Measurements from ENCODE around the gene FBXO47. TPM values are rescaled to one million over a fixed set of nuclear protein-coding genes. Genes with fewer than 3 reads are reported as not detected.

Gene FBXO47
- total and polyA plus RNA-seq, 9 of the 15 experiments (the other 6 are each of a cell fraction or from before 2014, with no cell fraction given): not detected

DNA sequence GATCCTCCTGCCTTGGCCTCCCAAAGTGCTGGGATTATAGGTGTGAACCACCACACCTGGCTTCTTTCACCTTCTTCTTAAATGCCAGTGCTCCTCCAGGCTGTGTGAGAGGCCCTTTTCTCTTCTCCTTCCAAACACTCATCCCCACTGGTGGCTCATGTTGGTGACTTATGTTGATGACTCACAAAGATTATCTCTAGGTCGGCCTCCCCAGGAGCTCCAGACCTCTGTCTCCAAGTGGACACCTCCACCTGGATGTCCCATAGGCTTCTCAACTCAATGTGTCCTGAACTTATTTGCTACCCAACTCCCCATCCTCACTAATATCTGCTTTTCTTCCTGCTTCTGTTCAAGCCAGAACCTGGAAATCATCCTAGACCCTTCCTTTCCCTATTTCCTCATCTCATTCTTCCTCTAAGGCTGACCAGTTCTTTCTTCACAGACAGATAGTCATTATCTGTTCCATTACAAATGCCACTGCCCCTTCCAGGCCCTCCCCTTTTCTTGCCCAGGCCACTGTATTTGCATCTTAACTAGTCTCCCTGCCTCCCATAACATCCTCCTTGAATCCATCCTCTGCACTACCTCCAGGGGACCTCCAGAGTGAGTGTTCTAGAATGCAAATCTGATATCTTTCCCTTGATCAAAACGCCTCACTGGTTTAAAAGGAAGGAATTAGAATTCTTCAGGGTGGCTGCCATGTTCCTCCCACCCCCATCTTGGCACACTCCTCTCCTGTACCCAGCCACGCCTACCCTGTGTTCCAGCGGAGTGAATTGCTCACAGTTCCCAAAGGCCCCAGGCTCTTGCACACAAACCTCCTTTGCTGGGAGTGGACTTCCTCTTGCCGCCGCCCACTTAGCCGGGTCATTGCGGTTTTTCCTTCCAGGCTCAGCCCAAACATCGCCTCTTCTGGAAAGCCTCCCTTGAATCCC, 34.8 kb upstream of the FBXO47 start (continued):
- TF ChIP-seq SREBF2 (CRISPR knock-in tag; IDR thresholded peaks at IDR 0.05) (0 out of 2 replicates have a peak, but pooled peaks have one; percentile 27), CBX2 (IDR thresholded peaks at IDR 0.05; ENCODE audit: insufficient read depth, low read length, poor library complexity, severe bottlenecking) (no peak), MAFF (IDR thresholded peaks at IDR 0.05; ENCODE audit: low read length) (no peak), MCM5 (IDR thresholded peaks at IDR 0.05; ENCODE audit: low read depth) (no peak), SIN3A (IDR thresholded peaks at IDR 0.05; ENCODE audit: borderline replicate concordance in 2 of 2, control insufficient read depth in 1 of 2, low read depth in 2 of 2, low read length in 2 of 2) (no peak), XRCC4 (IDR thresholded peaks at IDR 0.05; ENCODE audit: extremely low read depth, insufficient read depth, insufficient read length) (no peak), CHD1 (IDR thresholded peaks at IDR 0.05; ENCODE audit: low read length) (no peak), NFXL1 (CRISPR knock-in tag; IDR thresholded peaks at IDR 0.05) (no peak), PRPF4 (IDR thresholded peaks at IDR 0.05; ENCODE audit: insufficient read depth, low read depth, low read length, poor library complexity, severe bottlenecking) (no peak), NR1H2 (CRISPR knock-in tag; IDR thresholded peaks at IDR 0.05) (no peak), NFATC3 (IDR thresholded peaks at IDR 0.05) (no peak), GATAD2B (IDR thresholded peaks at IDR 0.05; ENCODE audit: borderline replicate concordance) (no peak), NR2C1 (IDR thresholded peaks at IDR 0.05) (no peak), NR2C1 (tag; IDR thresholded peaks at IDR 0.05) (no peak), EGR1 (conservative IDR thresholded peaks at IDR 0.05) (peak; percentile 72), POLR2AphosphoS5 (IDR thresholded peaks at IDR 0.05; ENCODE audit: control insufficient read depth, insufficient read depth, low read depth, low read length) (no peak), ATF7 (IDR thresholded peaks at IDR 0.05) (no peak), THRA (IDR thresholded peaks at IDR 0.05) (no peak)
- TF ChIP-seq, protein P1, sequence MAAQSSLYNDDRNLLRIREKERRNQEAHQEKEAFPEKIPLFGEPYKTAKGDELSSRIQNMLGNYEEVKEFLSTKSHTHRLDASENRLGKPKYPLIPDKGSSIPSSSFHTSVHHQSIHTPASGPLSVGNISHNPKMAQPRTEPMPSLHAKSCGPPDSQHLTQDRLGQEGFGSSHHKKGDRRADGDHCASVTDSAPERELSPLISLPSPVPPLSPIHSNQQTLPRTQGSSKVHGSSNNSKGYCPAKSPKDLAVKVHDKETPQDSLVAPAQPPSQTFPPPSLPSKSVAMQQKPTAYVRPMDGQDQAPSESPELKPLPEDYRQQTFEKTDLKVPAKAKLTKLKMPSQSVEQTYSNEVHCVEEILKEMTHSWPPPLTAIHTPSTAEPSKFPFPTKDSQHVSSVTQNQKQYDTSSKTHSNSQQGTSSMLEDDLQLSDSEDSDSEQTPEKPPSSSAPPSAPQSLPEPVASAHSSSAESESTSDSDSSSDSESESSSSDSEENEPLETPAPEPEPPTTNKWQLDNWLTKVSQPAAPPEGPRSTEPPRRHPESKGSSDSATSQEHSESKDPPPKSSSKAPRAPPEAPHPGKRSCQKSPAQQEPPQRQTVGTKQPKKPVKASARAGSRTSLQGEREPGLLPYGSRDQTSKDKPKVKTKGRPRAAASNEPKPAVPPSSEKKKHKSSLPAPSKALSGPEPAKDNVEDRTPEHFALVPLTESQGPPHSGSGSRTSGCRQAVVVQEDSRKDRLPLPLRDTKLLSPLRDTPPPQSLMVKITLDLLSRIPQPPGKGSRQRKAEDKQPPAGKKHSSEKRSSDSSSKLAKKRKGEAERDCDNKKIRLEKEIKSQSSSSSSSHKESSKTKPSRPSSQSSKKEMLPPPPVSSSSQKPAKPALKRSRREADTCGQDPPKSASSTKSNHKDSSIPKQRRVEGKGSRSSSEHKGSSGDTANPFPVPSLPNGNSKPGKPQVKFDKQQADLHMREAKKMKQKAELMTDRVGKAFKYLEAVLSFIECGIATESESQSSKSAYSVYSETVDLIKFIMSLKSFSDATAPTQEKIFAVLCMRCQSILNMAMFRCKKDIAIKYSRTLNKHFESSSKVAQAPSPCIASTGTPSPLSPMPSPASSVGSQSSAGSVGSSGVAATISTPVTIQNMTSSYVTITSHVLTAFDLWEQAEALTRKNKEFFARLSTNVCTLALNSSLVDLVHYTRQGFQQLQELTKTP (IDR thresholded peaks at IDR 0.05; ENCODE audit: low read depth in 1 of 2, partially characterized antibody in 2 of 2): no peak
- TF ChIP-seq, protein P2, sequence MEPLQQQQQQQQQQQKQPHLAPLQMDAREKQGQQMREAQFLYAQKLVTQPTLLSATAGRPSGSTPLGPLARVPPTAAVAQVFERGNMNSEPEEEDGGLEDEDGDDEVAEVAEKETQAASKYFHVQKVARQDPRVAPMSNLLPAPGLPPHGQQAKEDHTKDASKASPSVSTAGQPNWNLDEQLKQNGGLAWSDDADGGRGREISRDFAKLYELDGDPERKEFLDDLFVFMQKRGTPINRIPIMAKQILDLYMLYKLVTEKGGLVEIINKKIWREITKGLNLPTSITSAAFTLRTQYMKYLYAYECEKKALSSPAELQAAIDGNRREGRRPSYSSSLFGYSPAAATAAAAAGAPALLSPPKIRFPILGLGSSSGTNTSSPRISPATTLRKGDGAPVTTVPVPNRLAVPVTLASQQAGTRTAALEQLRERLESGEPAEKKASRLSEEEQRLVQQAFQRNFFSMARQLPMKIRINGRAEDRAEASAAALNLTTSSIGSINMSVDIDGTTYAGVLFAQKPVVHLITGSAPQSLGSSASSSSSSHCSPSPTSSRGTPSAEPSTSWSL (CRISPR knock-in tag; IDR thresholded peaks at IDR 0.05; ENCODE audit: borderline replicate concordance): no peak

All from K562 (cell line).